NCI-H2107 treated with DMSO at 0.1 percent for 48 hours (cell line): ENCODE results near the gene FRYL.
"Not testable (repeated sequence)": the region's sequence is repeated elsewhere in the genome, so short reads cannot be mapped to it uniquely, and the experiment has no call there.

Source experiments
- DNase-seq: peaks from one replicate; lab custom pipeline; 2025; ENCODE audit not compliant: unreplicated experiment; lab: John Stamatoyannopoulos, UW

The FRYL gene

GRCh38 chr4:48786549-48786948, 6.5 kb upstream of the FRYL start:
- DNase-seq: no peak

- DNase-seq: no peak
These were observed 5.2 kb upstream of the FRYL start for GRCh38 chr4:48785302-48785701.

GRCh38 chr4:48781968-48782367, 1.9 kb upstream of the FRYL start:
- DNase-seq: no peak

GRCh38 chr4:48780865-48781214, 761 bp upstream of the FRYL start:
- DNase-seq: no peak

GRCh38 chr4:48779095-48779997, 733 bp downstream of the FRYL start:
- no peak for DNase-seq

- no peak for DNase-seq
These were observed 1.5 kb downstream of the FRYL start for GRCh38 chr4:48778431-48779094.

GRCh38 chr4:48777739-48778138, 2.3 kb downstream of the FRYL start:
- no peak for DNase-seq

- no peak for DNase-seq
These were observed 5.0 kb downstream of the FRYL start for GRCh38 chr4:48774760-48775710.

GRCh38 chr4:48772556-48772955, 7.5 kb downstream of the FRYL start:
- peak; percentile 25 for DNase-seq

GRCh38 chr4:48767055-48767929, 12.8 kb downstream of the FRYL start:
- no peak for DNase-seq

- no peak for DNase-seq
These were observed 13.8 kb downstream of the FRYL start for GRCh38 chr4:48766131-48766792.

- no peak for DNase-seq
These were observed 17.7 kb downstream of the FRYL start for GRCh38 chr4:48762408-48762807.

- DNase-seq: no peak
These were observed 18.8 kb downstream of the FRYL start for GRCh38 chr4:48761286-48761685.

- not testable (repeated sequence) for DNase-seq
These were observed 21.4 kb downstream of the FRYL start for GRCh38 chr4:48758703-48759102.

GRCh38 chr4:48756689-48757220, 23.3 kb downstream of the FRYL start:
- no peak for DNase-seq

- no peak for DNase-seq
These were observed 24.8 kb downstream of the FRYL start for GRCh38 chr4:48755281-48755680.

- DNase-seq: no peak
These were observed 26.9 kb downstream of the FRYL start for GRCh38 chr4:48753159-48753558.

GRCh38 chr4:48752726-48753125, 27.4 kb downstream of the FRYL start:
- DNase-seq: no peak

- DNase-seq: no peak
These were observed 27.8 kb downstream of the FRYL start for GRCh38 chr4:48752246-48752645.
